B cell (primary cell): ENCODE measurements around the gene FXR1.

Experiments used
- EZH2 ChIP-seq: IDR thresholded peaks from 2 replicates; pipeline ENCODE4 v1.6.1; 2012; ENCODE audit warnings: borderline replicate concordance, low read depth, mild to moderate bottlenecking, moderate library complexity, low read length; ENCODE audit not compliant: insufficient read depth, poor library complexity, severe bottlenecking
- TF ChIP-seq, protein P1 (sequence below): fragments of 200-600 bp; IDR thresholded peaks from one replicate; pipeline ENCODE4 v1.8.0; 2022; ENCODE audit warnings: antibody characterized with exemption, mild to moderate bottlenecking

DNA sequence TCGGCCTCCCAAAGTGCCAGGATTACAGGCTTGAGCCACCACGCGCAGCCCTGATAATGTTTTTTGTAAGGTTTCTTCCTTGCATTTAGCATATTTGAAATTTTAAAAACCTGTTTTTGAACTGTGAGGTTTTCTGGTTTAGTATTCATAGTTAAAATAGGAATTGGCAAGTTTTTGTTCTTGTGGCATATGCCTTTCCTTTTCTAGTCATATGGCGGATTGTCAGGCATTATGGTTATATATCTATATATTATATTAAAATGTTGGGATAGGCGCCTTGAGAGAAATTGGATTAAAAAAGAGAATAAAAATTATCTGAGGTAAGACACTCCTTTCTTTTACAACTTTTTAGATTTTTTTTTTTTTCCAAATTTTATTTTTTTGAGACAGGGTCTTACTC lies 28.4 kb downstream of the FXR1 start:
- TF ChIP-seq, protein P1, sequence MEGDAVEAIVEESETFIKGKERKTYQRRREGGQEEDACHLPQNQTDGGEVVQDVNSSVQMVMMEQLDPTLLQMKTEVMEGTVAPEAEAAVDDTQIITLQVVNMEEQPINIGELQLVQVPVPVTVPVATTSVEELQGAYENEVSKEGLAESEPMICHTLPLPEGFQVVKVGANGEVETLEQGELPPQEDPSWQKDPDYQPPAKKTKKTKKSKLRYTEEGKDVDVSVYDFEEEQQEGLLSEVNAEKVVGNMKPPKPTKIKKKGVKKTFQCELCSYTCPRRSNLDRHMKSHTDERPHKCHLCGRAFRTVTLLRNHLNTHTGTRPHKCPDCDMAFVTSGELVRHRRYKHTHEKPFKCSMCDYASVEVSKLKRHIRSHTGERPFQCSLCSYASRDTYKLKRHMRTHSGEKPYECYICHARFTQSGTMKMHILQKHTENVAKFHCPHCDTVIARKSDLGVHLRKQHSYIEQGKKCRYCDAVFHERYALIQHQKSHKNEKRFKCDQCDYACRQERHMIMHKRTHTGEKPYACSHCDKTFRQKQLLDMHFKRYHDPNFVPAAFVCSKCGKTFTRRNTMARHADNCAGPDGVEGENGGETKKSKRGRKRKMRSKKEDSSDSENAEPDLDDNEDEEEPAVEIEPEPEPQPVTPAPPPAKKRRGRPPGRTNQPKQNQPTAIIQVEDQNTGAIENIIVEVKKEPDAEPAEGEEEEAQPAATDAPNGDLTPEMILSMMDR: no peak
- no peak for TF ChIP-seq EZH2
